ENCODE data around the gene EGFLAM.

GRCh38 chr5:38259809-38260160 is 1.4 kb downstream of the EGFLAM start:
- TF ChIP-seq CTCF (IDR thresholded peaks at IDR 0.05; ENCODE audit: extremely low read depth in 1 of 2, insufficient read depth in 1 of 2, low read depth in 1 of 2, low read length in 2 of 2) (no peak), POLR2A (IDR thresholded peaks at IDR 0.05; ENCODE audit: low read depth, low read length) (no peak), JUN (IDR thresholded peaks at IDR 0.05; ENCODE audit: borderline replicate concordance, insufficient read depth, insufficient read length, low read depth) (no peak)
